Stimulated activated CD8-positive, alpha-beta memory T cell treated with anti-CD3 and anti-CD28 coated beads, Interleukin-12 subunit alpha, Interleukin-12 subunit beta, amount 100 ng/mL, for 24 hours (primary cell): Measurements from ENCODE around the gene CPXM2.

Experiments
- DNase-seq: peaks from one replicate; pipeline ENCODE4 v3.0.0-alpha.2; 2020; ENCODE audit errors: extremely low read depth

Gene CPXM2

DNA sequence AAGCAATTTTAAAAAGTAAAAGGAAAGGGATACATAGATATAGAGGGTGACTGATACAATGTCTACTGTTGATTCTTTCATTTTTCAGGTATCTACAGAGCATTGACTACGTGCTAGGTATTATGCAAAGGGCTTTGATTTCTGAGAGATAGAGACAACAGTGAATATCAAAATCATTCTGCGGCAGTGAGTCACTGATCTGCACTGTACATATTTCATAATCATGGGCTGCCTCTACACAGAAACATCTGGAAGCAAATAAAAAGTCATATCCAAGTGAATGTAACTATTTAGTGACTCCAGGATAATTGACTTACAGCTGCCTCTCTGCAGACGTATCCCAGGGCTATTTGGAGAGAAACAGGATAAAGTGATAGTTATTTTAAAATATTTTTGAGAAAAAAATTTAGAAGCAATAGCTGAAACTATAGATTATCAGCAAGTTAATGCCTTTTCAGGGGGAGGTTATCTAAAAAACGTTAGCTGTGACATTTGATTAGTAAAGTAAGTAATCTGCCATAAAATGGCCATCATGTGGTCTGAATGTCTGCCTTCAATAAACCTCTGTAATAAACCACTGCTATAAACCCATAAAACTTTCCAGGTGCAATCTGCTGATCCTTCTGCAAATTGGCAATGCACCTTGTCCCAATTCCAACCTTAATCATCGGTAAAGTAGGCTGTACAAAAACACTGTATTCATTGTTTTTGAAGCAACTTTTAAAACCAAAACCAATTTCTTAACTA is 43.7 kb downstream of the CPXM2 start:
- DNase-seq: no peak

DNA sequence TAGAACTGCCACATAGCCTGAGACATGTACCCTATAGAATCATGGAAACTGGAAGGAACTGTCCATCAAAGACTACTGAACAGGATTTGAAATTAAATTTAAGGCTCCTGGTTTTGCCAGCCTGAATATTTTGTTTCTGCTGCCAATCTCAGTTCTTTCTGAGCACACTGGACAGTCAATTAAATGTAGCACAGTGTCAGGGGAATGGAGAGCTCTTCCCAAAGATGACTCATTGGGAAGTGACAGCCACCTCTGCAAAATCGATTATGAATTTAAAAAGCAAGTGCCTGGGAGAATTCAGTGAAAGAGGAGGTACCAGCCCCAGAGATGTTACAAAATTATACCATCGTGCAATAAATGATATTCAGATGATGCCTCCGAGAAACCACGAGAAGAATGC is 47.8 kb downstream of the CPXM2 start:
- no peak for DNase-seq

DNA sequence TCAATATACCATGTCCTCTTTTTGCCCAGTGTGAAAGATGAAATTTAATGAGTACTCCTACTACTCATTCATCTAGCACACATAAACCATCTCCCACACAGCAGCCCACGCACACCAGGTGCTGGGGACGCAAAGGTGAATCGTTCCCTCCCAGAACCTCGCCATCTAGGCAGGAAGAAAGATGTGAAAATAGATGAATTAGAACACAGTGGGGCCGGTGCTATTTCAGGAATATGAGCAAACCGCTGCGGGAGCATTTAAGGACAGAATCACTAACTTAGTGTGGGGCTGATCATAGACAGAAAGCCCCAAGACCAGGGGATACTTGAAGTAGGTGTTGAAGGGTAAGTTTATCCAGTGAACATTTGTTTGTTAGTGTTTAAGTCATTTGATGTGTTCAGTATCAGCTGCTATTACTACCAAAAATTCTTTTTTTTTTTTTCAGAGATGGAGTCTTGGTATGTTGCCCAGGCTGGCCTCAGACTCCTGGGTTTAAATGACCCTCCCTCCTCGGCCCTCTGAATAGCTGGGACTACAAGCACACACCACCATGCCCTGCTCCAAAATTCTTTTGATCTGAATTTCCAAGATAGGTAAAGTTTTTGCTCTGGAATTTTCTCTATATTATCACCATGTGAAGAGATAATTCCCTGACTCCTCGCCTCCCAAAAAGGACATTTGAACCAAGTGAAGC is 48.8 kb downstream of the CPXM2 start:
- no peak for DNase-seq

DNA sequence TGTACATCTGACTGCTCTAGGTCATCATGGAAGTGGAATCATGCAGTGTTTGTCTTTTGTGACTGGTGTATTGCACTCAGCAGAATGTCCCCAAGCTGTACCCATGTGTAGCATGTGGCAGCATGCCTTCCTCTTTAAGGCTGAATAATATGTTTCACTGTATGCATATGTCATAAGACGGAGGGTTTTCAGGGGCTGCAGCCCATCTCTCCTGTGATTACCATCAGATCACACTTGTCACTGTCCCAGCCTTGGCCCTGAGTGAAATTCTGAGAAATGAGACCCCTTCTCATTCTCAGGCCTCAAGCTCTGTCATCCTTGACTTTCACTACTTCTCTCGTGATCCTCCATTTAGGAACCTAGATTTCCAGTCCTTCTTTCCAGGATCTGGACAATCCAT is 50.0 kb downstream of the CPXM2 start:
- no peak for DNase-seq

DNA sequence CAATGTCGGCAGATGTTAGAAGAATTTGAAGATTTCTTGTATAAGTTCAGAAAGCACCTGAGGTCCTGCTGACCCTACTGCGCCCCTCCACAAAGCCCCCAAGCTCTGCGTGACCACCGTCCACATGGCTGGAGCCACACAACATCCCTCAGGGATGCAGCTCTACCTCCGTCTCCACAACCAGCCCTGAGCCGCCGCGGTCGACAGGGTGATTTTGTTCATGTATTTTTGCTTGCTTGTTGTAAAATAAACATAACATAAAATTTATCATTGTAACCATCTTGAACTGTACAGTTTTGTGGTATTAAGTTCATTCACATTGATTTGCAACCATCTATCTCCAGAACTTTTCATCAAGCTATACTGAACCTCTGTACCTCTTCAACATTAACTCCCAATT is 50.5 kb downstream of the CPXM2 start:
- no peak for DNase-seq

DNA sequence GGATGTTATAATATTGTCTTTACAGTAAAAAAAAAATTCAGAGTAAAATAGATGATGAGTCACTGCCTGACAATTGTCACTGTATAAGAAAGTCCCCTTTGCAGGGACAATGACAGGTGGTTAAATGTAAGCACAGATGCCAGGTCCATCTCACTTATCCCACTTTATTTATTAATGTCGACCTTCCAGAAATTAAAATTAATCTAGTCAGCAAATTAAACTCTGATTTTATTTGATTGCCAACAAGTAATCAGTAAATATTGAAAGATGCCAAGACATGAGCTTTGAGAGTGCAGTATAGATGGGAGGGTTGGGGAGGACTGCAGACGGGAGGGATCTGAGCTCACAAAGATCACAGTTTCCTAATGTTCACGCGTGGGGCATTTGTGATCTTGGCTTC is 50.9 kb downstream of the CPXM2 start:
- DNase-seq: no peak

DNA sequence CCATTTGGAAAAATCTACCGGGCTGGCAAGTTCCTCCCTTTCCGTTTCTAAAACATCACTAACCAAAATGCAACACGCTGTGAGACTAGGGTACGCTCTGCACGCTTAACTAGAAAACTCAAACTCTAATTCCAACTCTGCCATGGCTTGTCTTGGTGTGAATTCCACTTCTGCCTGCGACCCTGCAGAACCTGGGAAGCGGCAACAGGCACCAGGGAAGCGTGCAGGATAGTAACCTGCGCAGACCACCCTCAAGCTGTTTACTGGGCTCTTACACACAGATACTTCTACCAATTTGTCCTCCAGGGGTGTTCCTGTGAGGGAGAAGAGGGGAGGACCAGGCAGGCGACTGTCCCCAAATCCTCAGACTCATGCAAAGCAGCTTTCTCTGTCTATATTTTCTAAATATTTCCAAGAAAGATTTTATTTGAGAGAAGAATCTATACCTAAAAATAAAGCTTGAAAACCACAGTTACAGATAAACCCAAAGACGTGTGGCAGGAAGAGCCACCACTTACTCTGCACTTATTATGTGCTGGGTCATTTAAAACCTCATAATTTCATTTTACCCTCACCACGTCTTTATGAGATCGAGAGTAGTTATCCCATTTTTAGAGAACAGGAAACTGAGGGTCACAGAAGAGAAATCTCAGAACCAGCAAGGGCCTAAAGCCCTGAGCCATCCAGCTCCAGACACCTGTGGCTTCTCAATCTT is 52.9 kb downstream of the CPXM2 start:
- DNase-seq: no peak

DNA sequence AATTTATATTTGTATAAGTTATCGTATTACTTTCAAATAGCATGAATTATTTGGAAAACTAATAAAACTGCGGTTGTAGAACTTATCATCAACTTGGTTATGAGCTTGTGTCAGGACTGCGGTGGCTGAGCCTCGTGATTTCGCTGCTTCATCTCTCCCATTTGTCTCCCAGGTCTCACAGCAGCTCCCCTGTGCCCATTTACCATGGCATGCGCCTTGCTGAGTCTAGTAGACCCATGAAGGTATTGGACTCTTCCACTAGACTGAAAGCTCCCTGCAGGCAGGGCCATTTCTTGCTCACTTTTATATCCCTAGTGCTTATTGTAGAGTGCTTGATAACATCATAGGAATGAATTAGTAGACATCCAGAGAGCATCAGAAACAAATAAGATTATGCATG is 53.9 kb downstream of the CPXM2 start:
- DNase-seq: no peak

DNA sequence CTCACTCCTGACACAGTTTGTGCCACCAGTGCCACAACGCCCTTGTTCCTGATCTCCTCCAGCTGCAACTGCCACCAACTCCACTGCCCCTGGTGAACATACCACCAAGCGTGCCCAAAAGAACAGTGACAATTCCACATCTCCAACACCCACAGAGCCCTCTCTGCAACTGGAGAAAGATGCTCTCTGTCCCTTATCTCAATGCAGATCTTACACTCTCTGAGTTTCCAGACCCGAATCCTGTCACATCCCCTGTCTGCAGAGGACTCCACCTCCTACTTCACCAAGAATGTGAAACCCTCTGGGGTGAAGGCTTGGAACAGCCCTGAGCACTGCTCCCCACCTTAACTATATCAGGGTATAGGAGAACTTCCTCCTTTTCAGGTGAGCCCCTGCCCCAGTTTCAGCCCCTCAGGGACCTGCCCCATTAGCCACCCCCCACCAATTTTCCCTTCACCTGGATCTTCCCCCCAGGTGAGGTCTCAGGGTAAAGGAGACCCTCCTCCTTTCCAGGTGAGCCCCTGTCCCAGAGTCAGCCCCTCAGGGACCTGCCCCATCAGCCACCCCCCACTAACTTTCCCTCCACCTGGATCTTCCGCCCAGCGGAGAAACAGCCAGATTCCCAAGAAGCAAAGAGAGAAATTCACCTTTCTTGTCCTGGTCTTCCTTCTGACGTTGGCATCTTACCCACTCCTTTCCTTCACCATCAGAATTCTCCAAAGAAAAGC is 55.0 kb downstream of the CPXM2 start:
- DNase-seq: no peak

DNA sequence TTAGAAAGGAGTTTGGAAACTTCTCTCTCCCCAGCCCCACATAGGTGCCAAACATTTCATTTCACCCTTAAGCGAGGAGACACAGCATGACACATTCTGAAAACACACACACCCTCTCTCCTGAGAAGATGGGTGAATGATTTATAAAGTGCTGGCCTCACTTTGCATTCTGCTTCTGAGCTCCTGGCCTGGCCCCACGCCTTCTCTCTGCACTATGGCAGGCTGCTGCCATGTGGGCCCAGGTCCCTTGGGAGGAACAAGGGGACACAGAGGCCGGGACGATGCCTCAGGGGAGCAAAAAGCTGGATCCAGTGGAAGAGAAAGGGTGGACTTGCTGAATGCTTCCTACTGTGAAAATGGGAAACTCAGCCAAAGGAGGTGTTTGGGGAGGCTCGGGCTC is 56.0 kb downstream of the CPXM2 start:
- DNase-seq: no peak

DNA sequence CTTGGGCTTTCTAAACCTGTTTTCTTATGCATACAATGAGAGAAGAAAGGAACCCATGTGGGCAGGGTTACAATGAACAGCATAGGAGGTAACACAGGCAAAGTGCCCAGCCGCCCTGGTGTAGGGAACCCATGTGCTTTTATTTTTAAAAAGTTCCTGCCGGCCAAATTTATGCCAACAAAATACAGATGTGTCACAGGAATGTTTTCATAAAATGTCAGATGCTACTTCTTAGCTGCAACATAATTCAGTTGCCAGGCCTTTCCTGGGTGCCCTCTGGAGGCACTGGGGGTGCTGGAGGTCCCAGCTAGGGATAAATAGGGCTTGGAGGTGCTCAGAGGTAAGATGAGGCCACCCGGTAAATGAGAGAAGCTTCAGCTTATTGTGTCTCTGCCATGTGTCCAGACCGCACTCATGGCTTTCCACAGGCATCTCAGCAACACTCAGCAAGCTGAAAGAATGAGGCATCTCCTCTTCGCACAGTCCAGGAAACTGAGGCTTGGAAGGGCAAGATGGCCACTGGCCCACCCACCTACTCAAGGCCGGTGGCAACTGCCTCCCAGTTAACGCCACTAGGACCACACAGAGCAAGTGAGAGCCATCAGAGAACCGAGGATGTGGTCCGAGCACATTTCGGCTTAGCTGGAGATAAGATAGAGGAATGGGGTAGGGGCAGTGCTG is 58.3 kb downstream of the CPXM2 start:
- DNase-seq: no peak

DNA sequence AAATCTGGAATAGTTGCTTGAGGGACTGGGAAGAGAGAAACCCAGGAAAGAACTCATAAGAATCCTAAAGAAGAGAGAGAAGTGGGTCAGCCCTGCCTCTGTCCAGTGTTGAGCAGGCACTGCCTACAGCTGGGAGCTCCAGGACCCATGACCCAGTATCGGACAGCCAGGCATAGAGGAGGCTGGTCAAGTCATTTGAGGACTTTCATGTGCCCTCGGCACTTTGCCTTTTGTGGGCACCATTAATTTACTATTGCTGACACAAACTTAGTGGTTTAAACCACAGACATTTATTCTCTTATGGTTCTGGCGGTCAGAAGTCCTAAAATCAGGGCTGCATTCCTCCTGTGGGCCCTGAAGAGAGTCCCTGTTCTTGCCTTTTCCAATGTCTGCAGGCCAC is 60.3 kb downstream of the CPXM2 start:
- DNase-seq: no peak

DNA sequence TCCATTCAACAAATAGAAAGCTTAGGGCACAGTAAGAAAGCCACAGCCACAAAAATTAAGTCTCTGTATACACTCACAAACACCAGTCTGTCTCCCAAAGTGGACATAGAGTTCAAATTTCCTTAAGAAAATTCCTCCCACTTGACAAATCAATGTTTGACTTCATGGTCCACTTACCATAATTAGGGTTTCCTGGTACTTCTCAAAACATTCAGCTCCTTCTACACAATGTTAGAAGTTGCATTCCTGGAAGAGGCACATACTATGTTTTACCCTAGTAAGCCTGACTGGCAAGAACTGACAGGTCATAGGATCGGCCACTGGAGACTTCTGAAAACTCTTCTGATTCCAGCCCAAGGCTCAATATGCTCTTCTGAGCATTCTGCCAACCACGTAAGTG is 70.5 kb downstream of the CPXM2 start:
- no peak for DNase-seq

DNA sequence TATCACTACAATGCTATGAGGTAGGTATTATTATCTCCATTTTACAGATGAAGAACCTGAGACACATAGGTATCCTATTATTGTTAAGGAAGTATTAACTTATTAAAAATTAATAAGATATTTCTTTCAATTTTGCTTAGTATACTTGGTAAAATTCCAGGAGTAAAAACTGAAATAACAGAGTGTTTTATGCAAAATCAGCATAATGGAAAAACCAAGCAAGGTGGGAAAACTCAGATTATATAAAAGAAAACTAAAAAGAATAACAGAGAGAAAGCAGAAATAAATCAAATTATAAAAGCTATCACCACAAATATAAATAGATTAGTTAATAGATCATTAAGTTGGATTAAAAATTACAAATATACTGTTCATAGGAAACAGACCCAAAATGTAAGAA is 82.0 kb downstream of the CPXM2 start:
- DNase-seq: no peak

DNA sequence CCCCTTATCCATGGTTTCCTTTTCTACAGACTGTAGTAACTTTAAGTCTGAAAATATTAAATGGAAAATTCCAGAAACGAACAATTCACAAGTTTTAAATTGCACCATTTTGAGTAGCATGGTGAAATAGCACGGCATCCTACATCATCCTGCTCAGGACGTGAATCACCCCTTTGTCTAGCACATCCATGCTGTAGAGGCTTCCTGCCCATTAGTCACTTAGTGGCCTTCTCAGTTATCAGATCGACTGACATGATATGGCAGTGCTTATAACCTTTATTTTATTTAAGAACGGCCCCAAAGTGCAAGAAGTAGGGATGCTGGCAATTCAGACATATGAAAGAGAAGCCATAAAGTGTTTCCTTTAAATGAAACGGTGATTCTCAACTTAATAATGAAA is 82.7 kb downstream of the CPXM2 start:
- no peak for DNase-seq

DNA sequence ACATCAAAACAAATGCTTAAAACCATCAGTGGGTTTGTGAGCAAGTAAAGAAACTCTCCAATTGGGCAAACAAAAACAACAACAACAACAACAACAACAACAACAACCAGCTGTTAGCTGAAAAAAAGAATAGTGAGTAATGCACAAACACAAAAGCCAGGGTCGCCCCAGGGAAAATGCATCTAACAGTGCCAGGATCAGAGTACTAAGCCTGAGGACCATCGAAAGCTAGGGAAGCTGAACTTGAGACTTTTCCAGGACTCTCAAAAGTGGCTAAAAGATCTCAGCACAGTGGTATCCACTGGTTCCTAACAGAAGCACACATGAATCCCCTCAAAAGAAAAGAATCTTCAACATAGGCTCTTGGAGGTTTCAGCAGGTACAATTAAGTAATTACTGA is 83.3 kb downstream of the CPXM2 start:
- no peak for DNase-seq

DNA sequence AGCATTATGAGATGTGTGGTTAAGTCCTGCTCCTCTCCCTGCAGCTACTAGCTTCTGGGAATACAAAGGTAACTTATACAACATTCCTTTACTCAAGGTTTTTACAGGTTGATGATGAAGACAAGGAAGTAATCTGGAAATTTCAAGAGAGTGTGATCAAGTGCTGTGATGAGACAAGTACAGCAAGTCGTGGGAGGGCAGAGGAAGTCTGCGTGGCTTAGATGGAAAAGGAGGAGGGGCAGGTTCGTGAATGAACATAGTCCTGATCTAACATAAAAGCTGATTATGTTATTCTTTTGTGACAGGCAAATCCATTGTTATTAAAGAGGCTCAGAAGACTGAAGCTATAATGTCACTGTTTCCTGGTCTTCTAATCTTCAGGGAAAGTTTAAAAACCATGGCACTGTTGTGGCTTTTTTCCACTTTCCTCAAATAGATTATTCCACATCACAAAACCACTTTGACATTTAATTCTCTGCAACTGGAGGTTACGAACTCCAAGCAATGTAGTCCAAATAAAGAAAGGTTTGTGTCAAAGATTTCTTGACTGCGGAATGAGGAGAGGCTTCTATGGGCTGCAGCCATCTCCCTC is 84.1 kb downstream of the CPXM2 start:
- DNase-seq: no peak

DNA sequence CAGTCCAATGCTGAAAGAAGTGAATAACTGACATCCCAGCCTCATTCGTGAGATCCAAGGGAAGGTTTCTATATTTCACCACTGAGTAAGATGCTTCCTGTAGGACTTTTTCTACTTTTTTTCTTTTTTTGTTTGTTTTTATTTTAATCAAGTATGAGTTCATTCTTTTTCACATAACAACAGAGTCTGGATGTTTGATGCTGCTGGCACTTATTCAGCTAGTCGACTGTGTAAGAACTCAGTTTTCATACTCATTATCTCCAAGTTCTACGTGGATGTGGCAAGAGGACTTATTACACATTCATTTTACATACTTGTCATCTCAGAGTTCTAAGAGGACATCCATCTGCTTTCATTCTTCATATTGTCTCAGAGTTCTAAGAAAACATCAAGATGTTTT is 86.9 kb downstream of the CPXM2 start:
- no peak for DNase-seq

DNA sequence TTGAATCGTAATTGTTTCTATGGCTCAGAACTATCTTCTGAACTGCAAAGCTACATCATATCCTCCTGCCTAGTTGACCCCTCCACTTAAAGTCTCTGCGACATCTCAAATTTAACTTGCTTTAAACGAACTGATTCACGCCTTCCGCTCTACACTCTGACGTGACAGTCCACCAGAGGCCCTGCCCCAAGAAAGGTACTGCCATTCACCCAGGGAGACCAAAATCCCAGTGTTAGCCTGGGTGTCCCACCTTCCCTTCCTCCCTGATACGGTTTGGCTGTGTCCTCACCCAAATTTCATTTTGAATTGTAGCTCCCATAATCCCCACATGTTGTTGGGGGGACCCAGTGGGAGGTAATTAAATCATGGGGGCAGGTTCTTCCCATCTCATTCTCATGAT is 90.8 kb downstream of the CPXM2 start:
- DNase-seq: no peak

DNA sequence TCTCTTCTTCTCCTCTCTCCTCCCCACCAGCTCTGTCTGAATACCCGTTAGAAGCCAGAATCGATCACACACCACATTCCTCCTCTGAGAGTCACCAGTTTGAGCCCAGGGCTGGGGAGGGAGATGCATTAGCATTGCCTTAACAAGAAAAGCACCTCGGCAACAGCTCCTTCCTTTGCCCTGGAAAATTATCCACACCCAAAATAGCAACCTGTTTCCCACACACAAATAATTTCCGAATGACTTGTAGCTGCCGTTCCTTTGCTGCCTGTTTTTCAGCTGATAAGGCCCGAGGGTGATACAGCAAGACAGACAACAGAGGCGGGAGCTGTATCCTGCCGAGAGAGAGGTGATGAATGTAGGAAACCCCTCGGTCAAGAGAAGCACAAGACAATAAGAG is 91.3 kb downstream of the CPXM2 start:
- no peak for DNase-seq

DNA sequence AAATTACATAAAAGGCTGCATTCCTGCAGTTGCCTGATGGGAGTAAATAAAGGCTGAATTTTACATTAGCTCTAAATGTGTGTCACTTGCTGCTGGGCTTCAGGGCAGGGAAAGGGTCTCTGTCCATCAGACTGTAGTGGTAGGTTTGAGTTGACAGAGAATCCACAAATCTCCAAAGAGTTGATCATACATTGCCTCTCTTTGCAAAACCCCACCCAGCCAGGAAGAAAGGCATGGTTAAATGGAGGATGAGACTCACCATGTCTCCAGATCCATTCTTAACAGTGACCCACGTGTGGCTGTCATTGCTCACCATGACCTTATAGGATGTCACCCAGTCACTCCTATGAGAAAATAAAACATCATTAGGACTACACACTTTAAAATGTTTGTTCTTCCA is 92.8 kb downstream of the CPXM2 start:
- no peak for DNase-seq
